Measurements from ENCODE around the gene NKX2-4.

DNA sequence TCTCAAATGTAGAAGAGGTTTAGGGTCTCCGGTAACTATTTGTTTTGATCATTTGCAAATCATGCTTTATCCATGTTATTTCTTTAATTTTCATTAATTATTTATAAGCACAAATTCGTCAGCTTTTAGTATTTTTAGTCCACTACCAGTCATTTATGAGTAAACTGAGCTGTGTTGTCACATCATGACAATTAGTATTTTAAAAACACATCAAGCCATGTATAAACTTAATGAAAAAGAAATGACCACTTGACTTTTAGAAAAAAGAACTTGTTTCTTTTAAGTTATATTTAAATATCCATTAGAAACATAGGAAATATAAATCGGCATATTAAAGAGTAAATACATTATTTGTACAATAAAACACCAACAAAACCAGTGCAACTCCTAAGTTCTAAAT lies 2.8 kb downstream of the NKX2-4 start:
- TF ChIP-seq CTCF (IDR thresholded peaks at IDR 0.05) (no peak), POLR2A (IDR thresholded peaks at IDR 0.05) (no peak)
